Neural progenitor cell (in vitro differentiated cells): ENCODE data around the gene INPP5F. TPM values are rescaled to one million over a fixed set of nuclear protein-coding genes. Genes with fewer than 3 reads are reported as not detected.

Source experiments
- DNase-seq: peaks from one replicate; pipeline ENCODE4 v3.0.0-alpha.2; 2016; ENCODE audit warnings: low spot score
- H2AFZ ChIP-seq: fragments of 200-600 bp; sonication (generic); replicated peaks from 2 replicates; pipeline ENCODE4 v1.6.1; 2016; ENCODE audit warnings: antibody characterized with exemption
- H3F3A ChIP-seq: fragments of 200-600 bp; sonication (generic); 2 replicates; pipeline ENCODE4 v1.6.1; 2016; ENCODE audit warnings: antibody characterized with exemption, low read depth
- H3K27ac ChIP-seq: fragments of 200-600 bp; sonication (generic); 2 replicates; pipeline ENCODE4 v1.5.1; 2016; ENCODE audit warnings: mild to moderate bottlenecking
- H3K27me3 ChIP-seq: fragments of 200-600 bp; sonication (generic); 2 replicates; pipeline ENCODE4 v1.6.1; 2016; ENCODE audit warnings: mild to moderate bottlenecking, moderate library complexity
- H3K36me3 ChIP-seq: fragments of 200-600 bp; sonication (generic); 2 replicates; pipeline ENCODE4 v1.5.1; 2016
- H3K4me1 ChIP-seq: fragments of 200-600 bp; sonication (generic); 2 replicates; pipeline ENCODE4 v1.6.1; 2016; ENCODE audit warnings: mixed run types
- H3K4me2 ChIP-seq: fragments of 200-600 bp; sonication (generic); 2 replicates; pipeline ENCODE4 v1.6.1; 2016
- H3K4me3 ChIP-seq: fragments of 200-600 bp; sonication (generic); 2 replicates; pipeline ENCODE4 v1.5.1; 2016
- H3K79me2 ChIP-seq: fragments of 200-600 bp; sonication (generic); 2 replicates; pipeline ENCODE4 v1.6.1; 2016; ENCODE audit warnings: low read depth
- H3K9ac ChIP-seq: fragments of 200-600 bp; sonication (generic); 2 replicates; pipeline ENCODE4 v1.6.1; 2016
- H3K9me3 ChIP-seq: fragments of 200-600 bp; sonication (generic); 2 replicates; pipeline ENCODE4 v1.5.1; 2016; ENCODE audit warnings: low read depth
- H4K20me1 ChIP-seq: fragments of 200-600 bp; sonication (generic); 2 replicates; pipeline ENCODE4 v1.6.1; 2016; ENCODE audit warnings: low read depth
- H3K27ac Mint-ChIP-seq: 3 replicates; pipeline ENCODE4 v1.8.0; 2021; ENCODE audit warnings: mixed read lengths
- H3K27me3 Mint-ChIP-seq: 2 replicates; pipeline ENCODE4 v1.8.0; 2022; ENCODE audit warnings: low read depth, mild to moderate bottlenecking, inconsistent platforms, moderate library complexity, mixed read lengths; ENCODE audit not compliant: insufficient read depth
- H3K36me3 Mint-ChIP-seq: 3 replicates; pipeline ENCODE4 v1.8.0; 2021; ENCODE audit warnings: mixed read lengths
- H3K4me1 Mint-ChIP-seq: 3 replicates; pipeline ENCODE4 v1.8.0; 2021; ENCODE audit warnings: mixed read lengths
- H3K4me3 Mint-ChIP-seq: 3 replicates; pipeline ENCODE4 v1.8.0; 2021; ENCODE audit warnings: mild to moderate bottlenecking, moderate library complexity, mixed read lengths
- H3K9me3 Mint-ChIP-seq: 3 replicates; pipeline ENCODE4 v1.8.0; 2020; ENCODE audit warnings: mixed read lengths
- EZH2 ChIP-seq: fragments of 200-600 bp; sonication (generic); IDR thresholded peaks from 2 replicates; pipeline ENCODE4 v1.6.1; 2017; ENCODE audit warnings: antibody characterized with exemption, mild to moderate bottlenecking, moderate library complexity
- EZH2phosphoT487 ChIP-seq: fragments of 200-600 bp; sonication (generic); IDR thresholded peaks from 2 replicates; pipeline ENCODE4 v1.6.1; 2017; ENCODE audit warnings: antibody characterized with exemption
- total RNA-seq: library from RNA; depleted of rRNA; stranded (reverse); fragments of >200 nt; gene quantifications from 2 replicates; pipeline ENCODE4 v1.2.3, GENCODE V29; 2015; ENCODE audit warnings: low replicate concordance
- TF ChIP-seq, protein P1 (sequence below): fragments of 200-600 bp; sonication (generic); IDR thresholded peaks from 2 replicates; pipeline ENCODE4 v1.5.1; 2017; ENCODE audit warnings: antibody characterized with exemption, mild to moderate bottlenecking

The INPP5F gene
- total RNA-seq, 1 donor from 2014 or later, result 167 TPM

DNA sequence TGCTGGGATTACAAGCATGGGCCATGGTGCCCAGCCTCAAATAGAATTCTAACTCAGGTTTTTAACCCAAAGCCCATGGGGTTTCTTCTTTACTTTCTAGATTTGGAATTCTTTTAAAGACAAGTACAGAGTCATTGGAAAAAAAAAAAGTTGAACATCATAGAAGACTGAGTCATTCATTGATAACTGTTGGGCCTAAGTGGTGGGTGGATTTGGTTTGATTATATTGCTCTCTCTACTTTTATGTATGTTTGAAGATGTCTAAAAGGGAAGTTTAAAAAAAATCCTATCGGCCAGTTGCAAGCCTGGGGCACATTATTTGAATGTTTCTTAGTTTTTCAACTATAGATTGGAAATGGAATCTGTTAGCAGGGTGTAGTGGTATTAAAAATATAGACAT lies 49.7 kb downstream of the INPP5F start:
- Histone ChIP-seq H3K4me3 (no peak overlapping the region), H3K79me2 (peaks cover 3% of the 10 kb centered on the region), H4K20me1 (no peaks in the 10 kb centered on the region), H3K27me3 (no peaks in the 10 kb centered on the region), H3K4me2 (no peak overlapping the region), H3K4me1 (no peaks in the 10 kb centered on the region), H3K9ac (no peak overlapping the region), H2AFZ (no peak overlapping the region), H3F3A (no peaks in the 10 kb centered on the region), H3K27ac (no peak overlapping the region), H3K36me3 (no peaks in the 10 kb centered on the region), H3K9me3 (no peaks in the 10 kb centered on the region)
- Mint-ChIP-seq H3K4me1 (no peaks in the 10 kb centered on the region), H3K27me3 (no peaks in the 10 kb centered on the region), H3K9me3 (no peaks in the 10 kb centered on the region), H3K4me3 (no peak overlapping the region), H3K36me3 (peaks cover 3% of the 10 kb centered on the region), H3K27ac (no peak overlapping the region)
- DNase-seq, result no peak
- TF ChIP-seq, protein P1, sequence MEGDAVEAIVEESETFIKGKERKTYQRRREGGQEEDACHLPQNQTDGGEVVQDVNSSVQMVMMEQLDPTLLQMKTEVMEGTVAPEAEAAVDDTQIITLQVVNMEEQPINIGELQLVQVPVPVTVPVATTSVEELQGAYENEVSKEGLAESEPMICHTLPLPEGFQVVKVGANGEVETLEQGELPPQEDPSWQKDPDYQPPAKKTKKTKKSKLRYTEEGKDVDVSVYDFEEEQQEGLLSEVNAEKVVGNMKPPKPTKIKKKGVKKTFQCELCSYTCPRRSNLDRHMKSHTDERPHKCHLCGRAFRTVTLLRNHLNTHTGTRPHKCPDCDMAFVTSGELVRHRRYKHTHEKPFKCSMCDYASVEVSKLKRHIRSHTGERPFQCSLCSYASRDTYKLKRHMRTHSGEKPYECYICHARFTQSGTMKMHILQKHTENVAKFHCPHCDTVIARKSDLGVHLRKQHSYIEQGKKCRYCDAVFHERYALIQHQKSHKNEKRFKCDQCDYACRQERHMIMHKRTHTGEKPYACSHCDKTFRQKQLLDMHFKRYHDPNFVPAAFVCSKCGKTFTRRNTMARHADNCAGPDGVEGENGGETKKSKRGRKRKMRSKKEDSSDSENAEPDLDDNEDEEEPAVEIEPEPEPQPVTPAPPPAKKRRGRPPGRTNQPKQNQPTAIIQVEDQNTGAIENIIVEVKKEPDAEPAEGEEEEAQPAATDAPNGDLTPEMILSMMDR, result no peak
- no peak for TF ChIP-seq EZH2phosphoT487
- no peak for TF ChIP-seq EZH2

DNA sequence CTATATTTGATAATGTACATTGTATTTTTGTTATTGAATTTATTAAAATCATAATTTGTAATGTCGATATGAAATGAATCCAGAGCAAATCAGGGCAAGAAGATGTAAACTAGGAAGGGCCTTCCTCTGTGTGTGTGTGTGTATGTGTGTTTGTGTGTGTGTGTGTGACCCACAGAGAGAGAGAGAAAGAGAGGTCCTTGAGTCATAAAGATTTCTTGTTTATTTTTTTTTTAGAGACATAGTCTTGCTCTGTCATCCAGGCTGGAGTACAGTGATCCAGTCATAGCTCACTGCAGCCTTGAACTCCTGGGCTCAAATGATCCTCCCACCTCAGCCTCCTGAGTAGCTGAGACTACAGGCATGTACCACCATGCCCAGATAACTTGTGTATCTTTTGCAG lies 50.7 kb downstream of the INPP5F start:
- Histone ChIP-seq H2AFZ (no peak overlapping the region), H3K9me3 (no peaks in the 10 kb centered on the region), H3K27ac (no peak overlapping the region), H3K79me2 (peaks cover 3% of the 10 kb centered on the region), H3K27me3 (no peaks in the 10 kb centered on the region), H3F3A (no peaks in the 10 kb centered on the region), H3K4me1 (no peaks in the 10 kb centered on the region), H3K4me2 (no peak overlapping the region), H3K4me3 (no peak overlapping the region), H3K9ac (no peak overlapping the region), H4K20me1 (no peaks in the 10 kb centered on the region), H3K36me3 (no peaks in the 10 kb centered on the region)
- H3K36me3 Mint-ChIP-seq, result peaks cover 5% of the 10 kb centered on the region
- no peaks in the 10 kb centered on the region for H3K4me1 Mint-ChIP-seq
- H3K9me3 Mint-ChIP-seq, result no peaks in the 10 kb centered on the region
- no peak for DNase-seq
- H3K27me3 Mint-ChIP-seq, result no peaks in the 10 kb centered on the region
- no peak overlapping the region for H3K4me3 Mint-ChIP-seq
- H3K27ac Mint-ChIP-seq, result no peak overlapping the region
- TF ChIP-seq, protein P1, result no peak
- no peak for TF ChIP-seq EZH2
- TF ChIP-seq EZH2phosphoT487, result no peak

DNA sequence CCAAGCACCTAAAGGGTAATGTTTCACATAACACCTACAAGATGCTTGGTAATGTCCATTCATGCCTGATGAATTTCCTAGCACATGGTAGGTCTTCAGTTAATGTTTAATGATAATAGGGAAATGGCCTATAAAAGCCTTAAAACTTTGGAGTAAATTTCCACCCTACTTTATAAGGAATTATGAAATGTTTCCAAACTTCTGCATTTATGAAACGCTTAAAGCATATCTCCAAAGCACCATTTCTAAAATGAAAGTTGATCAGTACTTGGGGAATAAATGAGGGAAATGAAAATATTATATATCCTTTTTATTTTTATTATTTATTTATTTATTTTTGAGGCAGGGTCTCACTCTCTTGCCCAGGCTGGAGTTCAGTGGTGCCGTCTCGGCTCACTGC lies 51.8 kb downstream of the INPP5F start:
- Mint-ChIP-seq H3K9me3 (no peaks in the 10 kb centered on the region), H3K27ac (no peak overlapping the region), H3K4me1 (no peaks in the 10 kb centered on the region), H3K27me3 (no peaks in the 10 kb centered on the region), H3K4me3 (no peak overlapping the region), H3K36me3 (peaks cover 2% of the 10 kb centered on the region)
- Histone ChIP-seq H3K27me3 (no peaks in the 10 kb centered on the region), H3K4me1 (no peaks in the 10 kb centered on the region), H3K4me2 (no peak overlapping the region), H3K79me2 (peaks cover 3% of the 10 kb centered on the region), H3K4me3 (no peak overlapping the region), H2AFZ (no peak overlapping the region), H4K20me1 (no peaks in the 10 kb centered on the region), H3K27ac (no peak overlapping the region), H3K9me3 (no peaks in the 10 kb centered on the region), H3F3A (no peaks in the 10 kb centered on the region), H3K9ac (no peak overlapping the region), H3K36me3 (no peaks in the 10 kb centered on the region)
- TF ChIP-seq EZH2 (no peak), EZH2phosphoT487 (no peak)
- TF ChIP-seq, protein P1, result no peak
- DNase-seq, result no peak
